ENCODE data around the gene ATXN2.
"Not testable (repeated sequence)": the region's sequence is repeated elsewhere in the genome, so short reads cannot be mapped to it uniquely, and the experiment has no call there.

The ATXN2 gene

GRCh38 chr12:111494676-111495075 is 104.4 kb downstream of the ATXN2 start:
- DNase-seq = peak; percentile 34

DNA sequence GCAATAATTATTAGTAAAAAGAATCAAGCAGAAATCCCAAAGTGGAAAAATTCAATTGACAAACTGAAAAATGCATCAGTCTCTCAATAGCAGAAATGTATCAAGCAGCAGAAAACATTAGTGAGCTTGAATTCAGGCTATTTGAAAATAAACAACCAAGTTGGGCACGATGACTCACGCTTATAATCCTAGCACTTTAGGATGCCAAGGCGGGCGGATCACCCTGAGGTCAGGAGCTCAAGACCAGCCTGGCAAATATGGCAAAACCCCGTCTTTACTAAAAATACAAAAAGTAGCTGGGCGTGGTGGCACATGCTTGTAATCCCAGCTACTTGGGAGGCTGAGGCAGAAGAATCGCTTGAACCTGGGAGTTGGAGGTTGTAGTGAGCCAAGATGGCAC is 106.1 kb downstream of the ATXN2 start:
- not testable (repeated sequence) for DNase-seq

GRCh38 chr12:111488798-111489197 is 110.3 kb downstream of the ATXN2 start:
- DNase-seq = no peak

- peak; percentile 54 for DNase-seq
Measured at GRCh38 chr12:111488271-111488670, 110.8 kb downstream of the ATXN2 start.

GRCh38 chr12:111482462-111482861 is 116.7 kb downstream of the ATXN2 start:
- no peak for DNase-seq

GRCh38 chr12:111471236-111471635 is 127.9 kb downstream of the ATXN2 start:
- no peak for DNase-seq

- no peak for DNase-seq
Measured at GRCh38 chr12:111469401-111469800, 129.7 kb downstream of the ATXN2 start.

- no peak for DNase-seq
Measured at GRCh38 chr12:111467857-111468241, 131.3 kb downstream of the ATXN2 start.

GRCh38 chr12:111467092-111467856 is 131.8 kb downstream of the ATXN2 start:
- no peak for DNase-seq

- DNase-seq = no peak
Measured at GRCh38 chr12:111462210-111462769, 136.8 kb downstream of the ATXN2 start.

DNA sequence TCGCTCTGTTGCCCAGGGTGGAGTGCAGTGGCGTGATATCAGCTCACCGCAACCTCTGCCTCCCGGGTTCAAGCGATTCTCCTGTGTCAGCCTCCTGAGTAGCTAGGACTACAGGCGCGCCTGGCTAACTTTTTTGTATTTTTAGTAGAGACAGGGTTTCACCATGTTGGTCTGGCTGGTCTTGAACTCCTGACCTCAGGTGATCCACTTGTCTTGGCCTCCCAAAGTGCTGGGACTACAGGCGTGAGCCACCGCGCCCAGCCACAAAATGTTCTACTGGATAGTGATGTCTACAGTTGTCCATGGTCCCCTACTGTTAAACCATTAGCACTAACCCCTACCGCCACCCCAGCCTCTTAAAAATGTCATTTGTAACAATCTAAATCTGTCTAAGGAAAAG is 139.0 kb downstream of the ATXN2 start:
- not testable (repeated sequence) for DNase-seq

GRCh38 chr12:111458546-111459172 is 140.5 kb downstream of the ATXN2 start:
- no peak for DNase-seq

DNA sequence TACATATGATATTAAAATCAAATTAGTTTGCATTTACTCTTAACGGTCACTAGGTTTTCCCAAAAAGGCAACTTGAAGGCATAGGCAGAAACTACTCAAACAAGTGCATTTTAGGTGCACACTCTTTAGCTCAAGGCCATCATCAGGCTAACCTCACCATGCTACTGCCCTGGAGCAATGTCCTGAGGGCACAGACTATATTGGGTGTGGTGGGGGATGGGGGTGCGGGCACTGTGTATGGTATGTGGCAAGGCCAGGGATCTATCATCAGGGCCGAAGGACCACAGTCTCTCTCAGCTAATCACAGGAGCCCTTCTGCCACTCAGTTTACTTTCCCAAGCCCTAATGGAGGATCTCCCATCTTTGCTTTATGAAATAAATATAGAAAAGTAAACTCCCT is 141.5 kb downstream of the ATXN2 start:
- no peak for DNase-seq

- DNase-seq = no peak
Measured at GRCh38 chr12:111457071-111457470, 142.0 kb downstream of the ATXN2 start.

DNA sequence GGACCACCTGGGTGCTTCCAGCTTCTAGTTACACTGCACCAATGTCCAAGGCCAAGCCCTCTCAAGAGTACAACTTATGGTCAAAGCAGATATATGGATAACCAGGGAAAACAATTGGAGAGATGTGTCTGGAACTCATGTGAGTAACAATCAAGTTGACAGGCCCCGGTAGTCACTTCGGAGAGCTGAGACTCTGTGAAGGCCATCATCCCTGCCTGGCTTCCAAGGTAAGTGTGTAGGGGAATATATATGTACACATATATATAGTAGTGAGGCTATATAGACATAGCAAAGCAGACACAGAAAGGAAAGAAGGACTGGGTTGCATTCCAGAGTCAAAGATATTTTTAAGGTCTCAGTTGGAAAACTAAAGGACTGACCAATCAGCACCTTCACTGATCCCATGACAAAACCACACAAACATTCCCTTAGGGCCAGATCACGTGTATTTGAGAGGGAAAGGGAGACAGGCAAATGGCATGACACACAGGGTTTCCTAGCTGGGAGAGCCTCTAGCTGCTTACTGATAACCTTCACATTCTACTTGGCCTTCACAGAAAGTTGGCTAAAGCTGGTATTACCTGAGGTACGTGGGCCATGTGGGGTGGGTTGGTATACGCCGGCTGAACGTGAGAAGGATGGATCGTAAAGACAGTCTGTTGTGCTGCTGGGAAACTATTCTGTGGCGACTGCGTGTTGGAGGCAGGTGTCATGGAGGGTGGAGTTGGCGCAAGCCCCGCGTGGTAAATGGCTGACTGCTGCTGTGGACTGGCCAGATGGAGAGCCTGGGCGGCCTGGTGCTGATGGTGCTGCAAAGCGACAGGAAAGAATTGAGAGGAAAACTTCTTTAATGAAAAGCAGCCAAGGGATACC is 143.4 kb downstream of the ATXN2 start:
- no peak for DNase-seq

DNA sequence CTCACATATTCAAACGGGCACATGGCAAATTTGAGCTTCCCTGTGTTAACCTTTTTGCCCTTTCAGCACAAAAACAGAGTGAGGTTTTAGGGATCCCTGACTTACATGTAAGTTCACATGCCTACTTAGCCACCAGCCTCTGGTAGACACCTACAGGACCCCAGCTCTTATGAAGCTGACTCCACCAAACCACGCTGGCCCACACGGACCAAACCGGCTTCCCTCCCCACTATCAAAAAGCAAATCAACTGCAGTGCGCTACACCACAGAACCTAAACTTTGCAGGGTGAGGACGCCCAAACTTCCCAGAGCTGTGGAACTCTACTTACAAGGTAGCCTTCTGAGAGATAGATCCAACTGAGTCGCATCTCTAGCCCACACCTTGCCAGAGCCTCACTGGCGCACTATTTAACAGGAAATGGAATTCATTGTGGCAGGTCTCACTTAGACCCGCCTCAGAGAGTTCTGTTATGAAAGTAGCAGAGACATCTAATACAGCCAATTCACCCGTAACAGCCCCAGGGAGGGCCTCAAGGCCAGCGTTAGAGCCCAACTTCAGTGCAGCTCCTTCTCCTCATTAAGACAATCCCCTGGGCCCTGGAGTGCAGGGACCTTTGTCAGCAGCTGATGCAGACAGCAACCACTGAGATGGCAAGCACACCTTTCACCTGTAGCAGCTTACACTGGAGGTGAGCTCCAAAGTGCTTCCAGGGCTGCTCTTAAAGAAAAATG is 144.2 kb downstream of the ATXN2 start:
- DNase-seq = no peak

GRCh38 chr12:111454311-111454710 is 144.8 kb downstream of the ATXN2 start:
- no peak for DNase-seq

DNA sequence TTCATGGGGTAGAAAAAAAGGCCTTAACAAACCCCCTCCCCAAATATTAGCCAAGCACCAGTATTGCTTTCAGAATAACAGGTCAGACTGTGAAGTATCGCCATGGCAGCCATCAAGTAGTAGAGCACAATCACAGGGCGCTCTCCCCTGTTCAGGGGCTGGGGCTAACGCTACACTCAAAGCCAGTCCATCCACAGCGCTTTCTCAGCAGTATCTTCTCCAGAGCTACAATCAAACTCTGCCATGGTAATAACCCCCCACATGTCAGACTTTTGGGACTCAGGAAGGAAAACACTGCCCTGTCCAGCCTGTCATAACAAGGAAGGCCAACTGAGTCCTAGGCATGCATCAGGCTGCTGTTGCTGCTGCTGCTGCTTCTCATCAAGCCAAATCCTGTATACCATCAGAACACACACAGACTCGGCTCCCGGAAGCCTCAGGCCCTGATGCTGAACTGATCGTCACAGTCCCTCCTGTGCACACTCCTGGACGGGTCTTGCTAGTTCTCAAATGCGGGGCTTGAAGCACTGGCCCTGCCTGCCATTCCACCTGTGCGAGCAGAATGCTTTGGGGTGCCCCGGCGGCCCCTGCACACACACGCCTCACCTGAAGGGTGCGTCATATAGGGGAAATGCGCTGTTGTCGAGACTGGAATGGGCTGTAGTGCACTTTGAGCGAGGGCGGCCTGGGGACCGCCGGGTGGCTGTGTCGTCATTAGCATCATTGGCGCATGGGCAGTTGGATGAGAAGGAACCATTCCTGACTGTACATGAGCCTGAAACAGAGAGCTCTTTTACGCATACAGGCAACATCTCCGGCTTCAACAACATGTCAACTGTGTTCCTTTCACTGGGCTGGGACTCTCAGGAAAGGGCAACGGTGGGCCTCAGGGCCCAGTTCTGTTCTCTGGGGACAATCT is 145.8 kb downstream of the ATXN2 start:
- DNase-seq = no peak

GRCh38 chr12:111451649-111452129 is 147.4 kb downstream of the ATXN2 start:
- peak; percentile 52 for DNase-seq

- no peak for DNase-seq
Measured at GRCh38 chr12:111451232-111451631, 147.9 kb downstream of the ATXN2 start.

DNA sequence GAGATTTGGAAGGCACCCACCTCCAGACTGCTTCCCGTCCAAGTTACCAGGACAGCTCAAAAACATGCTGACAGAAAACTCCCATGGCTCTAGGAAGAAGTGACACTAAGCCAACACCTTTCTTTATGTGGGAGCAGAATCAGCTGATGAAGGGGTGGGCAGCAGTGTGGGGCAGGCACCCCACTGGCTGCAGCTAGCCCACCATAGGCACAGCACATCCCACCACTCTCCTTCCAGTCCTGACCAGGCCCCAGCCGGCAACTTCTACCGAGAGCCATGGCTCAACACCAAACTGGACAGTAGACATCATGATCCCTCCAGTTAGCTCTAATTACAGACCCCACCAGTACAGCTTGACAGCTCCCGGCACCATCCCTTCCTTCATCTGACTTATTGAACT is 148.4 kb downstream of the ATXN2 start:
- DNase-seq = no peak

All from NCI-H82 (cell line).